Thyroid gland (tissue), 4 donors: Measurements from ENCODE around the gene APBA3.

Experiments used
- CTCF ChIP-seq, 6 experiments: fragments of 200-600 bp in 3 of 6; fragments of 450-650 bp in 3 of 6; sonication (generic) in 3 of 6; IDR thresholded peaks; one replicate each; pipeline ENCODE4 v1.5.1; 2016 to 2019; ENCODE audit warnings: antibody characterized with exemption in 6 of 6, mild to moderate bottlenecking in 2 of 6, inconsistent platforms in 1 of 6, moderate library complexity in 1 of 6
- POLR2A ChIP-seq, 2 donors: fragments of 450-650 bp; IDR thresholded peaks; one replicate each; pipeline ENCODE4 v1.6.1; 2017; ENCODE audit warnings: antibody characterized with exemption in 2 of 2, mild to moderate bottlenecking in 2 of 2, moderate library complexity in 1 of 2

DNA sequence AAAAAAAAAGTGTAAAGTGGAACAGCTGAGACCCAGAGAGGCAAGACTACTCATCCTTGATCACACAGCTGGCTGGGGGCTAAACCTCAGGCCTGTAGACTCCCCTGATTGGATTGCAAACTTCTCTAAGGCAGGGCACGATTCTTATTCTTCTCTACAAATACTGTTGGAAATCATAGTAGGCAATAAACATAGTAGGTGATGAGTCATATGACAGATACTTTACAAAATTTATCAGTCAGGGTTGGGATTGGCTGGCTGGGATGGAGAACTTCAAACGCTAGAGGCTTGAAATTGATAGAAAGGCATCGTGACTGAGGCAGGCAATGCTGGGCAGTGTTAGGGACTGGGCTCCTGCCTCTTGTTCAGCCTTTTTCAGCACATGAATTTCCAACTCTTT is 30.6 kb upstream of the APBA3 start:
- TF ChIP-seq CTCF (IDR thresholded peaks at IDR 0.05) (no peak), POLR2A (IDR thresholded peaks at IDR 0.05) (no peak)
